GM21423 (cell line): ENCODE results near the gene C1orf210.
A peak's percentile ranks its signal among the peaks of the same experiment; 100 is the strongest.

Source experiments
- ATAC-seq: cut with Tn5 transposase; IDR thresholded peaks from one replicate; pipeline ENCODE4 v1.9.1; 2021; ENCODE audit warnings: mild to moderate bottlenecking, moderate library complexity; ENCODE audit not compliant: unreplicated experiment

C1orf210 gene

DNA sequence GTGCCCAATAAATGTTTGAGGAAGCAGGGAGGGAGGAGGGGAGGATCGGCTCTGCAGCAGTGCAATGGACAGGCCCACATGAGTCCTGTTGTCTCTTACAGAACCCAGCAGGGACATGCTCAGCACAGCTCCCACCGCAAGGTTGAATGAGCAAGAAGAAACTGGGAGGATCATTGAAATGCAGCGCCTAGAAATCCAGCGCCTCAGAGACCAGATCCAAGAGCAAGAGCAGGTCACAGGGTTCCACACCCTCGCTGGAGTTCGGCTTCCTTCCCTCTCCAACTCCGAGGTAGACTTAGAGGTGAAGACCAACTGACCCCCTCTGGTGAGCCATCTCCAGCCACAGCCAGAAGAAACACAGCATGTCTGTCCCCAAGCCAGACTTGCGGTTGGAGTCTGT, 31.5 kb downstream of the C1orf210 start:
- ATAC-seq: no peak

DNA sequence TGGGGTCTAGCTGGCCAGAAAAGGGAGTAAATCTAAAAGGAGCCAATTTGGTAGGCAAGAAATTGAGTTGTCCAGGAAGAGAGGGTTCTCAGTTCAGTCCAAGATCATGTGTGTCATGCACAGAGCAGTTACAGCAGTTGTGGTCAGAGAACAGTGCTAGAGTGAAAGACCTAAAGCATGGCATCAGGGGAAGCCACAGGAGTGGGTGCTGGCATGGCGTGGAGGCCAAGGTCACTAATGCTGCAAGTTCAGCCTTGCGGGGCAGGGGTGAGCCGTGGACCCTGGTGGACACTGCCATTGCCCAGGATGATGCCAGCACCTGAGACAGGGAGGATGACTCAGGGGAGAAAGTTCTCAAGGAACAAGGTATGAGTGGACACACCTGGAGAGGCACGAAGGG, 32.2 kb downstream of the C1orf210 start:
- ATAC-seq: no peak

DNA sequence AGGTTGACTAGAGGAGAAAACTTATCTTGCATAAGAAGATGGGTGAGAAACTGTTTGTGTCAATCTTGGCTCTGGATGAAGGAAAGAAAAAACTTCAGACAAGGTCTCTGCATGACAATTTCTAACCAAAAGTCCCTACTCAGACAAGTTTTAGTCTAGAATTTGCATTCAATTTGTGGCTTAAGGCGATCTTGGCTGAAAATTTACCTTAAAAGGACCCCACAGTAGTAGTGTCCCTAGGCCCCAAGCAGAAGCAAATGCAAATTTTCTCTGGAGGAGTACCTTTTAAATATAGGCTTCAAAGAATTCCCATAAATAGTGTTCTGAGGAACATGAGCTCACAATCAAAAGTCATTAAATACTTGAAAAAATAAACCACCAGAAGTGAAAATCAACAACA, 33.2 kb downstream of the C1orf210 start:
- ATAC-seq: no peak

DNA sequence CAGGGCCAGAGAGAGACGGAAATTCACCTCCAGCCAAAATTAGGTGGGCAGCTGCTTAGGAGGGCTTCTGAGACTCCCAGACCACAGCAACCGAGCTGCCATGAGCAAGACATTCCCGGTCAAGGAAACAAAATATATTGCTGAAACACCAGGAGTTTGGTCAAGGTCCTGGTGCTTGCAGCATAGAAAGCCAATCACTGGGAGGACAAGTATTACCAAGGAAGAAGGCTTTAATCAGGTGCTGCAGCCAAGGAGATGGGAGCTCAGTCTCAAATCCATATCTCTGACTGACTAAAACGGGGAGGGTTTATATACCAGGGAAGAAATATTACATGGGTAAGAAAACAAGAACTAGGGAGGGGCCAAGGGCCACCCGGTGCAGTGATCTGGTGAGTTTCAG, 34.4 kb downstream of the C1orf210 start:
- no peak for ATAC-seq

DNA sequence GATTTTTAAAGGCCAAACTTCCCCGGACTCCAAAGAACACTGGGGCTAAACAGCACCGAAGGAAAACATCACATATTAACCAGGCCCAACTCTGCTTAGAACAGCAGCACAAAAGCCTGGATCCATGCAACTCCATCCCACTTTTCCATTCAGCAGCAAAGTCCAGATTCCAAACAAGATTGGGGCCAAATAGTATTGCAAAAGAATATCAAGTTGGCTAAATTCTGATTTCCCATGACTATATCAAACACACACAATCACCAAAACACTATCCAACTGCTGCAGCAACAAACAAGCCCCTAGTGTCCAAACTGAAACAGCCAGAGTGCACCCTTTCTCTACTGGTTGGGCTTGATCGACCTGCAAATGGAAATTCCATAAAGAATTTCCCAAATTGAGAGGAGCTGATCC, 35.0 kb downstream of the C1orf210 start:
- no peak for ATAC-seq

DNA sequence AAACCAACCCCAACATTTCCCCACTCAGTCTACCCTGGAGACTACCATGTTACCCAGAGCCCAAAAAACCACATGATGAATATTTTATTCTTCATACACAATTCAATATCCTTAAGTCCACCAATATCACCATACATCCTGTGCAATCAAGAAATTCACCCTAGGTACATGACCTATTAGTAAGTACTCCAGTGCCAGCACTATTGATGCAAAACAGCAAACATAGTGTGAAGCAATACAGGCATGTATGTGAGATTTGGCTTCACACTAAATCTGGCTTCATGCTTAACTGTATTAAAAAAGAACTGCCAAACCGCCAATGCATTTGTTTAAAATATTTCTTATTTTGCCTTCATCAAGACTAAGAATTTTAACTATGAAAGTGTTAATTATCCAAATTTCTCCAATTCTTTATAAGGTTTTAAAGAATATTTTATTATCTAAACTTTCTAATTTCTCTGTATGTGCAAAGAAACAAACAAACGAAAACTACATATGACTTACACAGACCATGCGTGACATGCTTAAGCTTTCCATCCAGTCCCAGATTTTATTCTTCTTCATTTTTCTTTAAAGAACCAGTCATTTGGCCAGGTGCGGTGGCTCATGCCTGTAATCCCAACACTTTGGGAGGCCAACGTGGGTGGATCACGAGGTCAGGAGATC, 38.0 kb downstream of the C1orf210 start:
- ATAC-seq: no peak

DNA sequence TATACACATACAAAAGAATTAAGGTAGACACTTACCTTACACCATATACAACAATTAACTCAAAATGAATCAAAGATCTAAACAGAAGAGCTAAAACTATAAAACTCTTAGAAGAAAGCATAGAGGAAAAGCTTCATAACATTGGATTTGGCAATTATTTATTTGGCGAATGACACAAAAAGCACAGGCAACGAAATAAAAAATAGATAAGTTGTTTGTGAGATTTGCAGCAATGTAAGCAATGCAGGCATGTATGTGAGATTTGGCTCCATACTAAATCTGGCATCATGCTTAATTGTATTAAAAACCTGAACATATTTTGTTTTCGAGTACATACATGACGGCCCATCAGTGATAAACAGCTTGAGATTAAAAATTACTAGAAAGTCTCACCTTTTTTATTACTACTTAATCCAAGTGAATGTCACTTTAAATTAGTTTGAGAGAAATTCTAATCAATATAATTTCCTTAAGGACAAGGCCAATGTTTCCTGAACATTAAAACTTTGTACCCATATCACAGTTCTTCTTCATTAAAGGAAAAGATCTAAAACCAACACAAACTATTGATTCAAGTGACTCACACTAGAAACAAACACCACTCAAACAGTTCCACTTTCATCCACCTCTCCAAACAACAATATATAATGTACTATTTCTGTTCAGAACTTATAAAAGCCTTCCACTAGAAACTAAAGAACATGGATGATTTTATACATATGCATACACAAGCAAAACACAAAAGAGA, 38.7 kb downstream of the C1orf210 start:
- no peak for ATAC-seq

DNA sequence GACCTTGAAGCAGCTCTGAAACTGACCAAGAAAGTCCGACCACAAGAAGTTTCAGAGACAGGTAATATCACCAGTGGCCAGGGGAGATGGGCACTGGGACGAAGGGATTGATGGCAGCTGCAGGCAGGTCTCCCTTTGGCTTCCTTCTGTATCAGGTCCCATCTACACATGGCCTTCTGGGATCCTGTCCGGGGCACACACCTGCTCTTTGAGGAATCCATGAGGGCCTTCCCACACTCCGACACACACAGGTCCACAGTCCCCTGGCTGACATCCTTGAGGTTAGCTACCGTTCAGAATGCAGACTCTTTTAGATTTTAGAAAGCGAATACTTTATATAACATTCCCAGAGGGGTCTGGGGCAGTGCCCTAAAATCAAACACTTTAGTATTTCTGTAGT, 42.1 kb downstream of the C1orf210 start:
- ATAC-seq: no peak

DNA sequence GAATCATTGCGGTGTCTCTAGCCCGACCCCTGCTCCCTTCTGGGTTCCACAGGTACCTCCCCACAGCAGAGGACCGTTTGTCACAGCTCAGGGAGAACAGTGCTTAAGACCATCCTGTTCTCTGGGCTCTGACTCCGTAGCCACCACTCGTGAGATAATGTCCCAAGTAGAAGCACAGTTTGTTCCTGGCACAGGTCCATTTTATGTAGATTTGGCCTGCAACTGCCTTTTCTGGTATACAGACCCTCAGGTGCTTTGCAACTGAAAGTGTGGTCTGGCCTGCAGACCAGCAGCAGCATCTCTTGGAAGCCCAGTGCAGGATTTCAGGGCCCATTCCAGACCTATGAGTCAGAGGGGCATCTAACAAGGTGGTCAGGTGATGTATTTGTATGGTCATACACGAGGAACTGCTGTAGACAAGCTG, 44.0 kb downstream of the C1orf210 start:
- ATAC-seq: no peak

DNA sequence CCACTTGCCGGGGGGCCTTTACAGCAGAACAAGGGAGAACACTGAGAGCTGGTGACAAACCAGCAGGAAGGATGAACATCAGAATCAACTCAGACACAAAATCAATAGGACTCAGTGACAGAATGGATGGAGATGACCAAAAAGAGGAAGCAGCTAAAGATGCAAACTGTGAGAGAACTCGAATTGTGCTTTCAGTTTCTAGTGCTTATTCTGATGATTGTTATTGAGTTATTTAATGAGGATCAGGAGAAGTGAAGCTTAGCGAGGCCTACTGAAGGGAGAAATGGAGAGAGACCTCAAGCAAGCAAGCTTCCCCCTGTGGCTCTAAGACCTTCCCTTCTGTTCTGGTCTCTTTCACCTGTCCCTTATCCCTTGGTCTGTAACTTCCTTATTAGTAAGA, 45.9 kb downstream of the C1orf210 start:
- peak; percentile 72 for ATAC-seq

DNA sequence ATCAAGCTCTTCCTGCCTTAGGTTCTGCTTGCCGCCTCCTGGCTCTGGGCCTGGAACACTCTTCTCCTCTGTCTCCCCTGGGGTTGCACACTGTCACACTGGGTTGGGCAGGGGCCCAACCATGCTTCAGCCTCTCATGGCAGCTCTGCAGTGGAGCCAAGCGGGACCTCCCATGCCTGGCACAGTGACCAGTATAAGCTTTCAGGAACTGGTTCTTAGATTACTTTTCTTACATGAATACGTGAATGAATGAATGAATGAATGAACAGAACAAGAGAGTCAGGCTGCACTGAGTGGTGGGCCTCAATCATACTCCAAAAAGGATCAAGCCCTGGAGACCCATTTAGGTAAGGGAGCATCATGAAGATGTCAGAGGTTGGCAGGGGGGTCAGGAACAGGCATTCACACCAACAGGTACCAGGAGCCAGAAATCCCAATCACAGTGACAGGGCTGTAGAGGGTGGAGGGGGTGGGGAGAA, 46.4 kb downstream of the C1orf210 start:
- no peak for ATAC-seq

DNA sequence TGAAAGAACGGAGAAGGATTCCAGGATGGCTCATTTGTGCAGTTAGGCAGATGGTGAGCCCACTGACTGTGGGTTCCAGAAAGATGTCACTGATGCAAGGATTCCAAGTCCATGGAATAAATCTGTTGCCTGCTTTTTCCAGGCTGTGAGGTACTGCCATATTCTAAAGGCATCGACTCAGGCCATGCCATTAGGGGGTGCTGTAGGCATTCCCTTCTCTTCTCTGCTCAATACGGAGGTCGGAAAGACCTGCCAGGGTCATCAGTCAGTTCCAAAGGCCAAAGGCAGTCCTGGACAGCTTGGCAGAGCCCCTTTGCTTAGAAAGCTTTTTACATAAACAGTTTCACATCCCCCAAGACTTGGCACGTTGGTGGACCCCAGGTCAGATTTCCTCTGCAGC, 47.3 kb downstream of the C1orf210 start:
- no peak for ATAC-seq

DNA sequence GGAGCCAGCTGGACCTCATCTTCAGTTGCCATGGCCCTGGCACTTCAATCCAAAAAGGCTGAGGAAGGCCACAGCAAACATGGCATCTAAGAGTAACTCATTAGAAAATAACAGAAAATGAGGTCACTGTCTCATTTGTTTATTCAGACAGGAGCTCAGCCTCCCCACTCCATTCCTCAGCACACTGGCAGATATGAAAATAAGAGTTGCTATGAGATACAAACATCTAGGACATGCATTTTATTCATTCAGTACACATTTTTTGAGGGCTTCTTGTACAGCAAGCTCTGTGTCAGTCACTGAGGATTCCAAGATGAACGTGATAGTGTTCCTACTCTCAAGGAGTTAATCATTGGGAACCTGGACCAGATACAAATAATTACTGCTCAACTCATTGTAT, 48.3 kb downstream of the C1orf210 start:
- ATAC-seq: no peak

DNA sequence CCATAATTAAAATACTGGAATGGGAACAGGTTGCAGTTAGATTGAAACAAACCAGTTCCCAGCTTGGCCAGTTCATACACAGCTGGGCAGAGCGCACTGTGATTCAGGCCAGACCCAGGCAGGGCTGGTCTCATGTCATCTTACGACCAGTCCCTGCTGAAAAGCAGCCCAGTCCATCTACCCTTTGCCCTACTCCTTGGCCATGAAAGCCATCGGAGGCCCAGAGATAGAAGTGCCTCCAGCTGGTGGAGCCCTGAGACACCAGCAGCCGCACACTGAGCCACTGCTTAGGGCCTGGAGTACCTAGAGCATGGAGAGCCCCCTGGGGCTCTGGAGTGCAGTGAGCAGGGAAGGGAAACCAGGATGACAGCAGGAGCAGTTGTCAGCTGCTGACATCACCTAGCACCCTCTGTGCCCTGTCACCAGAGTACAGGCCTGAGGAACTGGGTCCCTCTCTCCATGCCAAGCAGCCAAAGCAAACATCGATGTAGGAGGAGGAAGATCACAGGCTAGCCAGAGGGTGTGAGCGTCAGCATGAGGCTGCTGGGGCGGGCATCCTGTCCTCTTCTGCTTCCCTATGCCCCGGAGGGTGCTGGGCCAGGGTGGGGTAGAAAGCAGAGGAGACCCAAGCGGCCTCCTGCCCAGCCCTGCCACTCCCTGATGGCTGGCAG, 49.8 kb downstream of the C1orf210 start:
- no peak for ATAC-seq

DNA sequence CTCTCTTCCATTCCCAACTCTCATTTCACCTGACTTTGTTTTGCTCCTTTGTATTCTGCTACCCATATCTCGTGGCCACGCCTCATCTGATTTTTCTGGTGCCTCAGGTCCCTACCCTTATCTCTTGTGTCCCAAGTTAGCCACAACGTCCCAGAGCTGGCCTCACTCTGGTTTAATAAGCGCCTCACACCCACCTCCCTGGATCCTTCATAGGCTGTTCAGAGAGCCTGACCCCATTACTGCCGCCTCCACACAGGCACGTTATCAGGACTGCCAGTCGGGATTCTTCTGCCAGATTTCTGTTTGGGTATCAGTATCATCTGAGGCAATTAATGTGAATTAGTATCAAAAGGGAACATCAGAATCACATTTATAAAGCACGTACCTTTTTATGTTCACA, 50.3 kb downstream of the C1orf210 start:
- ATAC-seq: no peak

DNA sequence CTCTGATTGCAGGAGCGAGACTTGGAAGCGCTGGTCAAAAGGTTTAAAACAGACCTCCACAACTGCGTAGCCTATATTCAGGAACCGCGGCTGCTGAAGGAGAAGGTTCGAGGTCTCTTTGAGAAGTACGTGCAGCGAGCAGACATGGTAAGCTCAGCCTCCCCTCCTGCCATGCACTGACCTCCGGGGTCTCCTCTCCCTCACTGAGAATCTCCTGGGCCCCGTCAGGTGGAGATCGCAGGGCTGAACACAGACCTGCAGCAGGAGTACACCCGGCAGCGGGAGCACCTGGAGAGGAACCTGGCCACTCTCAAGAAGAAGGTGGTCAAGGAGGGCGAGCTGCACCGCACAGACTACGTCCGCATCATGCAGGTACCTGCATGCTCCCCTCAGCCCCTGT, 51.1 kb downstream of the C1orf210 start:
- ATAC-seq: no peak

DNA sequence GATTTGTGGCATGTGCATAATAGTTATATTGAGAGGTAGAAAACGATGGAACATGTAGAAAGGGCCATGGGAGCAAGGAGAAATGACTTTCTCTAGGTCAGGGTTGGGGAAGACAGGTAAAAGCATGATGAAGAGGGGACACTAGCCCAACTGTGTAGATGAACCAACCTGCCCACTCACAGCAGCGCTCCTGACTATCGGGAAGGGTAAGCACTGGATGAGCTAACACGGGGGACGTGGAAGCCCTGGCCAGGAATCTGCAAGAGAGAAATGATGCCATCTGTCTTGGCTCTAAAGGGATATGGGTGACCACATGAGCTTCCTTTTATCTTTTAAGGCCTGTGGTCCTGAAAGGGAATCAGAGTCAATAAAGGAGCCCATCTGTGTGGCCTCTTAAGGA, 51.8 kb downstream of the C1orf210 start:
- no peak for ATAC-seq

DNA sequence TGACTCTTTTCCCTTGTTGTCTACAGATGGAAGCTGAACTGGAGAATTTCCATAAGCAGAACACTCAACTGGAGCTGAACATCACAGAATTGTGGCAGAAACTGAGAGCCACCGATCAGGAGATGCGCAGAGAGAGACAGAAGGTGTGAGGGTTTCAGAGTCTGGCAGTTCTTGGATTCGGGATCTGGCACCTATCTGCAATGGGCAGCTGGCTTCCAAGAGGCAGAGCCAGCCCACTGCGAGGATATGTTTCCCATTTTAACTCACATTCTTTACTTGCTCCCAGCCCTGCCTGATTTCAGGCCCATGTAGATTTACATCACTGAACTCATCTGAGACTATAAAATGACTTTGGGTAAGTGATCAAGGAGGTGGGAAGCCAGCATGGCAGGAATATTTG, 52.9 kb downstream of the C1orf210 start:
- ATAC-seq: no peak

DNA sequence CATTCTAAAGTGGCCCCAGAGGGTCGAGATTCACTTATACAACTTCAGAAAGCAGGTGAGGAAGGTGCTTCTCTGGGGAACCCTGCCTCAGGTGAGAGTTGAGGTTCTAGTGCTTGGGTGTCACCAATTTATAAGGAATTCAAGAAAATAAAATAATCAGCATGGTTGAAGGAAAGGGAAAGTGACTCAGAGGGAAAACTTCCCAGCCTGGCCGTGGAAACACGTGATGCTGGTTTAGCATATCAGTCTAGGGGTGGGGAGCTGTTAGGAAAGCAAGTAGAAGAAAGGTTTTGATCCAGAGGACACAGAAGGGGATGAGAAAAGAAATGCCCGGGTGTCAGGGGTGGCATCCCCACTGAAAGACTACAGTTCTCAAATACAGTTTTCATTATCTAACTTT, 53.3 kb downstream of the C1orf210 start:
- no peak for ATAC-seq
